ENCODE measurements around the gene SPOCD1.

GRCh38 chr1:31771891-31772668 lies 43.7 kb downstream of the SPOCD1 start:
- no peak for TF ChIP-seq POLR2AphosphoS5 (IDR thresholded peaks at IDR 0.05)
- peak in 1 of 4 experiments; percentile 10 for TF ChIP-seq CTCF (IDR thresholded peaks at IDR 0.05)

Data from prostate gland (tissue), 2 donors.